GM19351 (cell line): ENCODE results near the gene BRPF1.
A peak's percentile ranks its signal among the peaks of the same experiment; 100 is the strongest.
"Not testable (repeated sequence)": the region's sequence is repeated elsewhere in the genome, so short reads cannot be mapped to it uniquely, and the experiment has no call there.

Experiments
- ATAC-seq: cut with Tn5 transposase; IDR thresholded peaks from one replicate; pipeline ENCODE4 v1.9.1; 2021; ENCODE audit warnings: mild to moderate bottlenecking, moderate library complexity; ENCODE audit not compliant: unreplicated experiment

Gene BRPF1

GRCh38 chr3:9768141-9768775 lies 36.7 kb downstream of the BRPF1 start:
- no peak for ATAC-seq

- ATAC-seq: no peak
Measured at GRCh38 chr3:9769012-9769411, 37.5 kb downstream of the BRPF1 start.

- peak; percentile 60 for ATAC-seq
Measured at GRCh38 chr3:9769426-9770275, 38.1 kb downstream of the BRPF1 start, which contains the start of gene CAMK1. CAMK1 (minus strand) TSS chr3:9769947; CDS start chr3:9767749, 2,198 bp downstream.

GRCh38 chr3:9770276-9770812 lies 38.8 kb downstream of the BRPF1 start:
- ATAC-seq: no peak

GRCh38 chr3:9771007-9771406 lies 39.5 kb downstream of the BRPF1 start:
- not testable (repeated sequence) for ATAC-seq

- ATAC-seq: no peak
Measured at GRCh38 chr3:9776896-9777693, 45.6 kb downstream of the BRPF1 start.

GRCh38 chr3:9777694-9778021 lies 46.1 kb downstream of the BRPF1 start:
- ATAC-seq: no peak

- no peak for ATAC-seq
Measured at GRCh38 chr3:9778143-9779074, 46.9 kb downstream of the BRPF1 start.

GRCh38 chr3:9779075-9779593 lies 47.6 kb downstream of the BRPF1 start:
- no peak for ATAC-seq

- ATAC-seq: peak; percentile 69
Measured at GRCh38 chr3:9779721-9780457, 48.4 kb downstream of the BRPF1 start.

- peak; percentile 1 for ATAC-seq
Measured at GRCh38 chr3:9780458-9780812, 48.9 kb downstream of the BRPF1 start.

- ATAC-seq: no peak
Measured at GRCh38 chr3:9780910-9781309, 49.4 kb downstream of the BRPF1 start.

GRCh38 chr3:9781551-9781950 lies 50.0 kb downstream of the BRPF1 start:
- ATAC-seq: no peak

GRCh38 chr3:9781978-9782603 lies 50.6 kb downstream of the BRPF1 start:
- ATAC-seq: no peak

- no peak for ATAC-seq
Measured at GRCh38 chr3:9782770-9783169, 51.2 kb downstream of the BRPF1 start.

GRCh38 chr3:9783954-9784353 lies 52.4 kb downstream of the BRPF1 start:
- no peak for ATAC-seq

GRCh38 chr3:9784965-9785364 lies 53.4 kb downstream of the BRPF1 start:
- no peak for ATAC-seq

GRCh38 chr3:9785602-9786001 lies 54.1 kb downstream of the BRPF1 start:
- ATAC-seq: no peak

GRCh38 chr3:9786209-9786739 lies 54.7 kb downstream of the BRPF1 start:
- ATAC-seq: no peak
